ENCODE measurements around the gene SLC12A4.

Gene SLC12A4

GRCh38 chr16:67934306-67935100, 33.9 kb downstream of the SLC12A4 start:
- no peak for TF ChIP-seq CTCF (IDR thresholded peaks at IDR 0.05; ENCODE audit: low read depth, low read length)
- H3K4me3 ChIP-seq (ENCODE audit: low read depth, low read length), result peak overlapping the region; percentile 85; the same call in 1 of the 2 replicates

DNA sequence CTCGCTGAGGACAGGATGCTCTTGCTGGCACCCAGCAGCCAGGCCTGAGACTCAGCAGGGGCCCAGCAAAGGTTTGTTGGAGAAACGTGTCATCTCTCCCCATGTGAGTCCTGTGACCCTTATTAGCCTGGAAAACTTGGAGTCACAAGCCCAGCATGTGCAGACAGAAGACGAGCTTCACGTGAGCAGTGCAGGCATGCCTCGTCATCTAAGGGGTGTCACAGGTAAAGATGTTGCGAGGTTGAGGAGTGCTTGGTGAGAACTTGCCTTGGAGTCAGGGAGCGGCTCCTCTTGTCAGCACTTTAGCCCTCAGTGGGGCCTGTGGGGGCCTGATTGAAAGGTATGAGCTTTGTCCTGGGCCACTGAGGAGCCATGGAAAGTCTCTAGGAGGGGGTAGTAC, 34.6 kb downstream of the SLC12A4 start:
- no peak for TF ChIP-seq CTCF (IDR thresholded peaks at IDR 0.05; ENCODE audit: low read depth, low read length)
- H3K4me3 ChIP-seq (ENCODE audit: low read depth, low read length), result no peak overlapping the region

- no peak for TF ChIP-seq CTCF (IDR thresholded peaks at IDR 0.05; ENCODE audit: low read depth, low read length)
- no peak overlapping the region for H3K4me3 ChIP-seq (ENCODE audit: low read depth, low read length)
Observed at GRCh38 chr16:67932462-67932840, 36.0 kb downstream of the SLC12A4 start.

- H3K4me3 ChIP-seq (ENCODE audit: low read depth, low read length), result no peak within 1 kb of the TSS
- TF ChIP-seq CTCF (IDR thresholded peaks at IDR 0.05; ENCODE audit: low read depth, low read length), result no peak
Observed at GRCh38 chr16:67931712-67932461, 36.5 kb downstream of the SLC12A4 start, which contains the start of gene CTRL. Gene CTRL (minus strand): TSS chr16:67931862. CDS start chr16:67931852, 10 bp downstream.

GRCh38 chr16:67930678-67931211, 37.7 kb downstream of the SLC12A4 start:
- no peak for TF ChIP-seq CTCF (IDR thresholded peaks at IDR 0.05; ENCODE audit: low read depth, low read length)
- H3K4me3 ChIP-seq (ENCODE audit: low read depth, low read length), result no peak overlapping the region

- H3K4me3 ChIP-seq (ENCODE audit: low read depth, low read length), result no peak overlapping the region
- TF ChIP-seq CTCF (IDR thresholded peaks at IDR 0.05; ENCODE audit: low read depth, low read length), result no peak
Observed at GRCh38 chr16:67930191-67930590, 38.2 kb downstream of the SLC12A4 start.

Data from WI38 (cell line).